H1 (cell line): ENCODE data around the gene GFM1. TPM values are rescaled to one million over a fixed set of nuclear protein-coding genes. Genes with fewer than 3 reads are reported as not detected.

ENCODE experiments used
- CTCF ChIA-PET: fragments of 300-600 bp; sonication (Branson Sonifier 250); formaldehyde crosslinking; loops from one replicate; lab custom pipeline; 2021; ENCODE audit not compliant: partially characterized antibody; lab: Charles Lee
- POLR2A ChIA-PET: fragments of 300-600 bp; sonication (Branson Sonifier 250); formaldehyde crosslinking; loops from one replicate; lab custom pipeline; 2021; ENCODE audit warnings: inconsistent platforms; ENCODE audit not compliant: partially characterized antibody; lab: Charles Lee
- DNase-seq, 2 experiments: peaks; one replicate each; pipeline versions ENCODE4 v3.0.0 to v3.0.0-alpha.2; 2010 to 2022; ENCODE audit warnings: low spot score in 2 of 2, low read depth in 1 of 2, mixed read lengths in 1 of 2
- FAIRE-seq: peaks from 2 replicates; lab custom pipeline; 2011; peaks lifted over from hg19 to GRCh38; lab: Jason Lieb, UNC
- H2AFZ ChIP-seq: 2 replicates; pipeline ENCODE4 v1.8.1; 2012; ENCODE audit warnings: low read length, inconsistent platforms
- H2AK5ac ChIP-seq: 2 replicates; pipeline ENCODE4 v1.6.1; 2013; ENCODE audit warnings: low read depth, low read length
- H2BK120ac ChIP-seq: replicated peaks from 2 replicates; pipeline ENCODE3; 2013; ENCODE audit warnings: low read depth, low read length, inconsistent platforms
- H2BK12ac ChIP-seq: 2 replicates; pipeline ENCODE4 v1.6.1; 2013; ENCODE audit warnings: low read depth, low read length
- H2BK15ac ChIP-seq: 2 replicates; pipeline ENCODE4 v1.6.1; 2013; ENCODE audit warnings: low read length
- H2BK20ac ChIP-seq: 2 replicates; pipeline ENCODE4 v1.6.1; 2013; ENCODE audit warnings: low read length
- H2BK5ac ChIP-seq: 2 replicates; pipeline ENCODE4 v1.6.1; 2013; ENCODE audit warnings: low read depth, low read length
- H3K14ac ChIP-seq: 2 replicates; pipeline ENCODE4 v1.6.1; 2013; ENCODE audit warnings: inconsistent platforms; ENCODE audit not compliant: insufficient read length
- H3K18ac ChIP-seq: 2 replicates; pipeline ENCODE4 v1.6.1; 2013; ENCODE audit warnings: low read length; ENCODE audit errors: extremely low read depth
- H3K23ac ChIP-seq: 2 replicates; pipeline ENCODE4 v1.6.1; 2013; ENCODE audit warnings: inconsistent platforms; ENCODE audit not compliant: insufficient read length
- H3K23me2 ChIP-seq: 2 replicates; pipeline ENCODE4 v1.6.1; 2013; ENCODE audit warnings: low read depth, low read length
- H3K27ac ChIP-seq: 2 replicates; pipeline ENCODE4 v1.6.1; 2011; ENCODE audit warnings: low read depth, low read length, inconsistent platforms
- H3K27me3 ChIP-seq, 4 experiments: replicated peaks in 1 of 4; 1 replicate in 1 of 4; 2 replicates in 3 of 4; pipeline versions ENCODE4 v1.6.1 to v1.8.1; 2011 to 2013; ENCODE audit warnings: low read length in 3 of 4, mild to moderate bottlenecking in 3 of 4, inconsistent platforms in 2 of 4, mixed read lengths in 2 of 4, moderate library complexity in 1 of 4; ENCODE audit not compliant: control insufficient read depth in 3 of 4, insufficient read depth in 3 of 4; ENCODE audit errors: extremely low read depth in 1 of 4
- H3K36me3 ChIP-seq, 4 experiments: 2 replicates each; pipeline versions ENCODE4 v1.6.1 to v1.8.1; 2011 to 2013; ENCODE audit warnings: mild to moderate bottlenecking in 4 of 4, low read length in 3 of 4, moderate library complexity in 2 of 4, control low read depth in 1 of 4, inconsistent platforms in 1 of 4; ENCODE audit not compliant: insufficient read depth in 4 of 4, control insufficient read depth in 2 of 4
- H3K4ac ChIP-seq: replicated peaks from 2 replicates; pipeline ENCODE3; 2013; ENCODE audit warnings: low read length, low read depth, mixed read lengths, inconsistent platforms; ENCODE audit not compliant: insufficient read length
- H3K4me1 ChIP-seq, 4 experiments: replicated peaks in 1 of 4; 1 replicate in 1 of 4; 2 replicates in 3 of 4; pipeline versions ENCODE4 v1.6.1 to v1.8.1; 2011 to 2013; ENCODE audit warnings: low read length in 3 of 4, inconsistent platforms in 2 of 4, mixed read lengths in 1 of 4; ENCODE audit not compliant: insufficient read depth in 4 of 4, control insufficient read depth in 3 of 4
- H3K4me2 ChIP-seq, 2 experiments: 2 replicates each; pipeline versions ENCODE4 v1.6.1 to v1.8.1; 2011 to 2013; ENCODE audit warnings: low read depth in 2 of 2, low read length in 2 of 2, control low read depth in 1 of 2, inconsistent platforms in 1 of 2, mild to moderate bottlenecking in 1 of 2; ENCODE audit not compliant: insufficient read depth in 1 of 2
- H3K4me3 ChIP-seq, 4 experiments: fragments of 200-600, 300-600 bp in 1 of 4; sonication (generic), shearing (Covaris generic), sonication (Bioruptor Twin) in 1 of 4; 2 replicates each; pipeline versions ENCODE4 v1.5.1 to v1.8.1; 2011 to 2016; ENCODE audit warnings: low read length in 4 of 4, low read depth in 3 of 4, control low read depth in 2 of 4, inconsistent platforms in 2 of 4, mild to moderate bottlenecking in 2 of 4, mixed read lengths in 1 of 4, moderate library complexity in 1 of 4; ENCODE audit not compliant: insufficient read depth in 2 of 4; ENCODE audit errors: extremely low read depth in 1 of 4
- H3K56ac ChIP-seq: replicated peaks from 2 replicates; pipeline ENCODE3; 2013; ENCODE audit warnings: low read depth, mild to moderate bottlenecking, mixed read lengths, low read length, inconsistent platforms; ENCODE audit not compliant: insufficient read length
- H3K79me1 ChIP-seq: 2 replicates; pipeline ENCODE4 v1.6.1; 2013; ENCODE audit warnings: low read depth, low read length, control low read depth
- H3K79me2 ChIP-seq, 2 experiments: 2 replicates each; pipeline versions ENCODE4 v1.6.1 to v1.8.1; 2012 to 2013; ENCODE audit warnings: low read length in 2 of 2, mild to moderate bottlenecking in 2 of 2, inconsistent platforms in 1 of 2; ENCODE audit not compliant: insufficient read depth in 2 of 2, control insufficient read depth in 1 of 2
- H3K9ac ChIP-seq, 4 experiments: replicated peaks in 1 of 4; 1 replicate in 1 of 4; 2 replicates in 3 of 4; pipeline versions ENCODE4 v1.6.1 to v1.8.1; 2011 to 2013; ENCODE audit warnings: low read depth in 3 of 4, low read length in 3 of 4, control low read depth in 2 of 4, mild to moderate bottlenecking in 2 of 4, moderate library complexity in 2 of 4, inconsistent platforms in 1 of 4; ENCODE audit errors: extremely low read depth in 1 of 4
- H3K9me3 ChIP-seq, 2 experiments: 2 replicates each; pipeline versions ENCODE4 v1.6.1 to v1.8.1; 2012 to 2013; ENCODE audit warnings: mild to moderate bottlenecking in 2 of 2, moderate library complexity in 2 of 2, control low read depth in 1 of 2, inconsistent platforms in 1 of 2, low read depth in 1 of 2, low read length in 1 of 2, mixed read lengths in 1 of 2; ENCODE audit not compliant: insufficient read depth in 2 of 2
- H4K20me1 ChIP-seq, 2 experiments: replicated peaks in 1 of 2; 2 replicates each; pipeline versions ENCODE3 to v1.8.1; 2011 to 2013; ENCODE audit warnings: inconsistent platforms in 2 of 2, low read length in 2 of 2, mild to moderate bottlenecking in 1 of 2; ENCODE audit not compliant: insufficient read depth in 2 of 2, control insufficient read depth in 1 of 2
- H4K5ac ChIP-seq: 2 replicates; pipeline ENCODE4 v1.6.1; 2013; ENCODE audit warnings: low read length, low read depth, mixed read lengths, inconsistent platforms; ENCODE audit not compliant: insufficient read length
- H4K8ac ChIP-seq: 2 replicates; pipeline ENCODE4 v1.8.0; 2013; ENCODE audit warnings: mild to moderate bottlenecking, moderate library complexity, low read length, inconsistent platforms; ENCODE audit not compliant: insufficient read depth; ENCODE audit errors: extremely low read depth
- H4K91ac ChIP-seq: replicated peaks from 2 replicates; pipeline ENCODE3; 2013; ENCODE audit warnings: low read length, mixed read lengths, inconsistent platforms; ENCODE audit not compliant: insufficient read length
- ASH2L ChIP-seq: fragments of 200-600, 300-600 bp; sonication (generic); IDR thresholded peaks from one replicate; pipeline ENCODE4 v1.7.1; 2017; ENCODE audit warnings: low read length
- GTF2F1 ChIP-seq: IDR thresholded peaks from 2 replicates; pipeline ENCODE4 v1.6.1; 2012; ENCODE audit warnings: low read depth, low read length, improper control_type of control experiment, borderline replicate concordance
- HDAC2 ChIP-seq, 2 experiments: fragments of 300-600 bp in 1 of 2; sonication (generic) in 1 of 2; IDR thresholded peaks; 2 replicates each; pipeline ENCODE4 v1.6.1; 2011 to 2012; ENCODE audit warnings: low read depth in 2 of 2, low read length in 2 of 2, mild to moderate bottlenecking in 2 of 2, moderate library complexity in 2 of 2, borderline replicate concordance in 1 of 2, inconsistent platforms in 1 of 2
- POLR2A ChIP-seq, 2 experiments: IDR thresholded peaks; 1 replicate in 1 of 2; 2 replicates in 1 of 2; pipeline ENCODE4 v1.6.1; 2011; ENCODE audit warnings: low read depth in 2 of 2, low read length in 2 of 2, mild to moderate bottlenecking in 2 of 2; ENCODE audit errors: control extremely low read depth in 1 of 2
- RAD21 ChIP-seq, 2 experiments: IDR thresholded peaks in 1 of 2; conservative IDR thresholded peaks in 1 of 2; 2 replicates each; pipeline ENCODE4 v1.6.1; 2011; ENCODE audit warnings: low read depth in 2 of 2, low read length in 2 of 2, improper control_type of control experiment in 1 of 2, inconsistent platforms in 1 of 2, mild to moderate bottlenecking in 1 of 2, moderate library complexity in 1 of 2
- SIN3A ChIP-seq, 2 experiments: IDR thresholded peaks in 1 of 2; conservative IDR thresholded peaks in 1 of 2; 2 replicates each; pipeline ENCODE4 v1.6.1; 2011 to 2012; ENCODE audit warnings: low read length in 2 of 2, improper control_type of control experiment in 1 of 2, low read depth in 1 of 2, mild to moderate bottlenecking in 1 of 2
- TBP ChIP-seq: IDR thresholded peaks from 2 replicates; pipeline ENCODE4 v1.6.1; 2011; ENCODE audit warnings: low read depth, low read length, improper control_type of control experiment
- WGBS, 2 experiments: shearing (Covaris generic) in 1 of 2; methylation state at CpG; one replicate each; pipeline versions ENCODE4 v1.1.6 to v1.1.7; 2013 to 2015; ENCODE audit warnings: low lambda C conversion rate in 2 of 2, mixed read lengths in 2 of 2, inconsistent platforms in 1 of 2, low coverage in 1 of 2, missing lambda C conversion rate in 1 of 2; ENCODE audit not compliant: insufficient replicate concordance in 2 of 2, insufficient coverage in 1 of 2, insufficient read length in 1 of 2; ENCODE audit errors: extremely low coverage in 1 of 2, missing lambda C conversion rate in 1 of 2; 5-methylcytosine and 5-hydroxymethylcytosine counted together
- polyA plus RNA-seq, 7 experiments: library from polyadenylated mRNA; depleted of rRNA in 3 of 7; stranded (reverse) in 5 of 7; unstranded in 2 of 7; fragments of >200 nt in 5 of 7; fragments of 200-250 nt in 2 of 7; gene quantifications; 1 replicate in 5 of 7; 2 replicates in 1 of 7; 4 replicates in 1 of 7; pipeline versions ENCODE4 v1.2.1 to v1.2.3, GENCODE V29; 2011 to 2013; ENCODE audit warnings: missing spikeins in 2 of 7, mixed read lengths in 2 of 7
- total RNA-seq: library from RNA; stranded (reverse); fragmentation: NEBNext Ultra II Directional; extraction: Animal tissue kit (Norgen Biotek cat#: 25700); gene quantifications from 2 replicates; pipeline ENCODE4 v1.2.1, GENCODE V29; 2021
- TF ChIP-seq, protein P1 (sequence below): IDR thresholded peaks from 2 replicates; pipeline ENCODE4 v1.6.1; 2012; ENCODE audit warnings: inconsistent platforms

GFM1 gene
- total and polyA plus RNA-seq, 2 of the 8 experiments (the other 6 are each of a cell fraction or from before 2014, with no cell fraction given) = 10.9 to 45.3 TPM

DNA sequence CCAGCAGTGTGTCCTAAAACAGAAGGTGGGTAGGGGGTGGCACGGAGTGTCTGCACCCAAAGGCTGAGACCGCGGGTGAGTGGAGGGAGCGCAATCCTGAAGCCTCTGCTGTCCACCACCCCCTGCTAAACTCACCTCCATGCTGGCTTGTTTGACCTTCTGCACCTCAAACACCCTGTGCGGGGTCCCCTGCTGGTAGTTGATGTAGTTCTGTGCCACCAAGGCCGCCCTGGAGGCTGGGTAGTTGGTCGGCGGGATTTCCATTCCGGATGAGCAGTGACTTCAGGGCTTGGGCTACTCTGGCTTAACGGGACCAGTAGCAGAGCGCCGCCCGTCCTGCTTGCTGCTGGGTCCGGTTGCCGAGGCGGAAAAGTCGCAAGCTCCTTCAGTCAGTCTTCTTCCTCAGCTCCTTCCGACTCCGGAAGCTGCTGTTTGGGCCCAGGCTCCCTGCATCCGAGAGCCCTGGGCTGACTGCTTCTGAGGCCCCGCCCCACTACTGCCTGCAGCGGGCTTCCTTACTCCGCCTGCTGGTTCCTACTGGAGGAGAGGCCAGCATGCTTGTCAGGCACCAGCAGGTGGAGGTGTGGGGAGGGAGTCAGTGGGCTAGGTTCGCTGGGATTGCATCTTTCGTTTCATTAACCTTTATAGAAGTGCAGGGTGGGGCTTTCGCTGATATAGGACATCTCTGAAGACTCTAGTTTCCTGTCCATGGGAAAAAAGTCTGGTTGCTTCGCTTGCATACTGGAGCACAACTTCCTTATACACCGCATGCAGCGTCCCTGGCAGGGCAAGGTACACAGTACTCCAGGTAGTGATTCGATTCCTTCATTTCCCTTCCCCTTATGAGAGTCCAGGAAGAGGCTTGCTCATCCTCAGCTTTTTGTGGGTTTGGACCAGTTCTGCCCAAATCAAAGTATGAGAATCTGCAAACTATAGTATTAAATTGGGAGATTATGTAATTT is 28.2 kb downstream of the GFM1 start, which contains the start of gene LXN:
Gene LXN (minus strand): TSS at position 434 of the 962 bp plus-strand sequence. CDS start 170 bp downstream, at position 264.
- peak within 1 kb of the TSS; percentile 92 for H2AFZ ChIP-seq
- CTCF ChIA-PET = interaction anchor here (0.6 to 2.0 kb wide), 16 partner anchors 11 to 1460 kb away, joined by 3 to 16 read pairs (median 3); partner anchors contain the start of genes GFM1 and MFSD1
- peak; percentile 86 for FAIRE-seq
- TF ChIP-seq, protein P1, sequence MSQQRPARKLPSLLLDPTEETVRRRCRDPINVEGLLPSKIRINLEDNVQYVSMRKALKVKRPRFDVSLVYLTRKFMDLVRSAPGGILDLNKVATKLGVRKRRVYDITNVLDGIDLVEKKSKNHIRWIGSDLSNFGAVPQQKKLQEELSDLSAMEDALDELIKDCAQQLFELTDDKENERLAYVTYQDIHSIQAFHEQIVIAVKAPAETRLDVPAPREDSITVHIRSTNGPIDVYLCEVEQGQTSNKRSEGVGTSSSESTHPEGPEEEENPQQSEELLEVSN = 0 out of 2 replicates have a peak, but pooled peaks have one; percentile 11
- peak; percentile 33 to 60; a peak in 3 of 4 replicates for TF ChIP-seq RAD21 (IDR thresholded peaks at IDR 0.05 in 1 of 2, conservative IDR thresholded peaks at IDR 0.05 in 1 of 2; ENCODE audit: low read depth in 2 of 2, low read length in 2 of 2)
- TF ChIP-seq SIN3A (conservative IDR thresholded peaks at IDR 0.05 in 1 of 2, IDR thresholded peaks at IDR 0.05 in 1 of 2; ENCODE audit: low read depth in 1 of 2, low read length in 2 of 2) = peak; percentile 60 to 64; a peak in 2 of 4 replicates
- TF ChIP-seq ASH2L = peak; percentile 59
- TF ChIP-seq TBP = peak; percentile 80
- TF ChIP-seq HDAC2 (IDR thresholded peaks at IDR 0.05; ENCODE audit: borderline replicate concordance in 1 of 2, low read depth in 2 of 2, low read length in 2 of 2) = peak in 1 of 2 experiments; percentile 45; a peak in 1 of 4 replicates
- peak in 1 of 2 experiments; percentile 77; a peak in 2 of 3 replicates for TF ChIP-seq POLR2A (IDR thresholded peaks at IDR 0.05; ENCODE audit: control extremely low read depth in 1 of 2, low read depth in 2 of 2, low read length in 2 of 2)
- no peak for TF ChIP-seq GTF2F1

More for the DNA sequence above, 28.2 kb downstream of the GFM1 start, which contains the start of gene LXN:
- Histone ChIP-seq H4K20me1 (no peaks in the 10 kb centered on the region), H3K9me3 (no peaks in the 10 kb centered on the region), H3K4me2 (peak within 1 kb of the TSS; percentile 66 to 78), H3K56ac (peak within 1 kb of the TSS; percentile 14), H3K79me2 (no peaks in the 10 kb centered on the region), H3K14ac (no peak within 1 kb of the TSS), H3K23ac (no peak within 1 kb of the TSS), H2BK120ac (no peak within 1 kb of the TSS), H3K36me3 (peaks cover 0 to 13% (median 5%) of the 10 kb centered on the region in 4 experiments; a peak in 4 of 8 replicates), H3K27me3 (no peaks in the 10 kb centered on the region), H3K27ac (peak within 1 kb of the TSS; percentile 64; the same call in 1 of the 2 replicates), H4K91ac (peak within 1 kb of the TSS; percentile 38), H2BK12ac (no peak within 1 kb of the TSS), H3K9ac (peak within 1 kb of the TSS in 3 of 4 experiments; percentile 33 to 65 (median 46); a peak in 5 of 7 replicates), H2BK15ac (no peak within 1 kb of the TSS), H4K5ac (peak within 1 kb of the TSS; percentile 38), H3K4me3 (peak within 1 kb of the TSS; percentile 46 to 82 (median 80)), H3K4me1 (peaks cover 0 to 7% (median 0%) of the 10 kb centered on the region in 4 experiments; a peak in 1 of 7 replicates), H2AK5ac (no peak within 1 kb of the TSS), H2BK20ac (no peak within 1 kb of the TSS), H3K79me1 (no peaks in the 10 kb centered on the region), H4K8ac (no peak within 1 kb of the TSS), H3K18ac (peak within 1 kb of the TSS; percentile 51; the same call in 1 of the 2 replicates), H3K23me2 (peaks cover 7% of the 10 kb centered on the region), H2BK5ac (peak within 1 kb of the TSS; percentile 35; the same call in 1 of the 2 replicates), H3K4ac (no peak within 1 kb of the TSS)
- POLR2A ChIA-PET = interaction anchor here (1.1 kb wide), 1 partner anchor 28 kb away, joined by 3 read pairs; the partner anchor contains the start of gene GFM1
- WGBS, 2 experiments = 9% methylated on average over 28 of the region's 30 CpGs; no CpG with 5 or more reads in 1 of the 2 experiments
- peak; percentile 85 for DNase-seq
